ENCODE measurements around the gene FBXL19. TPM values are rescaled to one million over a fixed set of nuclear protein-coding genes. Genes with fewer than 3 reads are reported as not detected.

Gene FBXL19
- total and polyA plus RNA-seq, 4 donors: 0.31 to 4.8 (median 2.7) TPM

DNA sequence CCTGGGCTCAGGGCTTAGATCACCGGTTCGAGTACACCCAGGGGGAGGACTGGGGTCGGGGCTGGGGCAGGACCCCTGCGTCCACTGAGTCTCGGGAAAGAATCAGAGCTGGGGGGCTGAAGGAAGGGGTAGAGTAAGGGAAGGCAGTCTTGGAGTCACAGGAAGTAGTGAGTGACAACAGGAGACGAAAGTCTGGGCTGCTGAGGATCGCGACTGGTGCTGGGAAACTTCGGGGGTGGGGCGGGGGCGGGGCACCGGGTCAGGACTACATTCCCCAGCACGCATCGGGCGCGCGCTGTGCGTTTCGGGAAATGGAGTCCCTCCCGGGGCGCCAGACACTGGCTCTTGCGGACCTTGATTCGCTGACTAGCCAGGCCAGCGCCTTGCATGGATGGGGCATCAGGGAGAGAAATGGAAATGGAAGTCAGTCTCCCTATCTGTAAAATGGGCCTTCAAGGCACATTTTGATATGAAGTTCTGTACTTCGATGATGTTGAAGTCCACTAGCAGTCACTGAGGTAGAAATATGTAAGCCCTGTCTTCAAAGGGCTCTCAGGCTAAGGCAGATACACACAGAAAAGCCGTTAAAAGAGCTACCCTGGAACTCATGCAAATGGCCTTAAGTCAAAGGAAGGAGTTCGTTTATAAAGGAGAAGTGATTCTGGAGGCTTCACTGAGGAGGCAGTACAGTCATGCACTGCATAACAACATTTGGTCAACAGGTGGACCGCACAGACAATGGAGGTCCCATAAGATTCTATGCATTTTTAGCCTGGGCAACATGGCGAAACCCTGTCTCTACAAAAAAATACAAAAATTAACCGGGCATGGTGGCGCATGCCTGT is 26.3 kb upstream of the FBXL19 start:
- H3K9ac ChIP-seq (ENCODE audit: low read depth in 1 of 2, low read length in 2 of 2): peak overlapping the region; percentile 24 to 69
- peaks cover 9 to 39% (median 25%) of the 10 kb centered on the region in 4 donors for H3K4me1 ChIP-seq (ENCODE audit: control insufficient read depth in 4 of 4, insufficient read depth in 4 of 4, low read length in 3 of 4)
- no peaks in the 10 kb centered on the region for H3K27me3 ChIP-seq (ENCODE audit: control insufficient read depth in 4 of 4, insufficient read depth in 4 of 4, low read length in 3 of 4)
- DNase-seq (ENCODE audit: low spot score): peak; percentile 93
- H3K27ac ChIP-seq (ENCODE audit: low read depth in 1 of 2, low read length in 2 of 2): peak overlapping the region; percentile 94
- no peaks in the 10 kb centered on the region for H3K9me3 ChIP-seq (ENCODE audit: control insufficient read depth in 4 of 4, low read length in 3 of 4)
- TF ChIP-seq CTCF (IDR thresholded peaks at IDR 0.05; ENCODE audit: low read depth, low read length, missing input control) (no peak), FOXA1 (IDR thresholded peaks at IDR 0.05) (no peak), HNF4A (conservative IDR thresholded peaks at IDR 0.05) (peak; percentile 32 to 41), NR2F2 (IDR thresholded peaks at IDR 0.05) (peak; percentile 18), YY1 (IDR thresholded peaks at IDR 0.05) (peak; percentile 86), GABPA (IDR thresholded peaks at IDR 0.05 in 1 of 2, conservative IDR thresholded peaks at IDR 0.05 in 1 of 2) (peak in 1 of 2 donors; percentile 62), HNF4G (IDR thresholded peaks at IDR 0.05) (no peak), RAD21 (IDR thresholded peaks at IDR 0.05) (no peak)
- H3K4me3 ChIP-seq (ENCODE audit: low read depth in 1 of 3, low read length in 3 of 3): peak overlapping the region; percentile 37 to 58 (median 51)
- H3K36me3 ChIP-seq (ENCODE audit: control insufficient read depth in 4 of 4, insufficient read depth in 3 of 4, low read depth in 1 of 4, low read length in 3 of 4): no peaks in the 10 kb centered on the region
- WGBS: 18% methylated on average over 31 of the region's 31 CpGs

- 87% methylated on average over 2 of the region's 2 CpGs for WGBS
- no peaks in the 10 kb centered on the region for H3K36me3 ChIP-seq (ENCODE audit: control insufficient read depth in 4 of 4, insufficient read depth in 3 of 4, low read depth in 1 of 4, low read length in 3 of 4)
- H3K9ac ChIP-seq (ENCODE audit: low read depth in 1 of 2, low read length in 2 of 2): no peak overlapping the region
- TF ChIP-seq, protein P1, sequence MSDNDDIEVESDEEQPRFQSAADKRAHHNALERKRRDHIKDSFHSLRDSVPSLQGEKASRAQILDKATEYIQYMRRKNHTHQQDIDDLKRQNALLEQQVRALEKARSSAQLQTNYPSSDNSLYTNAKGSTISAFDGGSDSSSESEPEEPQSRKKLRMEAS (IDR thresholded peaks at IDR 0.05): no peak
- TF ChIP-seq SP1 (IDR thresholded peaks at IDR 0.05) (no peak), RAD21 (IDR thresholded peaks at IDR 0.05) (no peak), HNF4G (IDR thresholded peaks at IDR 0.05) (no peak), CTCF (IDR thresholded peaks at IDR 0.05; ENCODE audit: low read depth, low read length, missing input control) (no peak), TAF1 (conservative IDR thresholded peaks at IDR 0.05) (no peak), HNF4A (conservative IDR thresholded peaks at IDR 0.05) (no peak), EGR1 (IDR thresholded peaks at IDR 0.05; ENCODE audit: low read depth in 2 of 2) (no peak), NR2F2 (IDR thresholded peaks at IDR 0.05) (no peak), YY1 (IDR thresholded peaks at IDR 0.05) (no peak), FOXA1 (IDR thresholded peaks at IDR 0.05) (no peak), FOXA2 (IDR thresholded peaks at IDR 0.05) (no peak), GABPA (IDR thresholded peaks at IDR 0.05 in 1 of 2, conservative IDR thresholded peaks at IDR 0.05 in 1 of 2) (no peak), RXRA (IDR thresholded peaks at IDR 0.05) (no peak), JUND (IDR thresholded peaks at IDR 0.05) (no peak), REST (IDR thresholded peaks at IDR 0.05) (no peak)
- TF ChIP-seq, protein P2, sequence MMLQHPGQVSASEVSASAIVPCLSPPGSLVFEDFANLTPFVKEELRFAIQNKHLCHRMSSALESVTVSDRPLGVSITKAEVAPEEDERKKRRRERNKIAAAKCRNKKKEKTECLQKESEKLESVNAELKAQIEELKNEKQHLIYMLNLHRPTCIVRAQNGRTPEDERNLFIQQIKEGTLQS (IDR thresholded peaks at IDR 0.05): no peak
- TF ChIP-seq, protein P3, sequence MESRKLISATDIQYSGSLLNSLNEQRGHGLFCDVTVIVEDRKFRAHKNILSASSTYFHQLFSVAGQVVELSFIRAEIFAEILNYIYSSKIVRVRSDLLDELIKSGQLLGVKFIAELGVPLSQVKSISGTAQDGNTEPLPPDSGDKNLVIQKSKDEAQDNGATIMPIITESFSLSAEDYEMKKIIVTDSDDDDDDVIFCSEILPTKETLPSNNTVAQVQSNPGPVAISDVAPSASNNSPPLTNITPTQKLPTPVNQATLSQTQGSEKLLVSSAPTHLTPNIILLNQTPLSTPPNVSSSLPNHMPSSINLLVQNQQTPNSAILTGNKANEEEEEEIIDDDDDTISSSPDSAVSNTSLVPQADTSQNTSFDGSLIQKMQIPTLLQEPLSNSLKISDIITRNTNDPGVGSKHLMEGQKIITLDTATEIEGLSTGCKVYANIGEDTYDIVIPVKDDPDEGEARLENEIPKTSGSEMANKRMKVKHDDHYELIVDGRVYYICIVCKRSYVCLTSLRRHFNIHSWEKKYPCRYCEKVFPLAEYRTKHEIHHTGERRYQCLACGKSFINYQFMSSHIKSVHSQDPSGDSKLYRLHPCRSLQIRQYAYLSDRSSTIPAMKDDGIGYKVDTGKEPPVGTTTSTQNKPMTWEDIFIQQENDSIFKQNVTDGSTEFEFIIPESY (IDR thresholded peaks at IDR 0.05): no peak
- DNase-seq (ENCODE audit: low spot score): no peak
- H3K4me1 ChIP-seq (ENCODE audit: control insufficient read depth in 4 of 4, insufficient read depth in 4 of 4, low read length in 3 of 4): peaks cover 3 to 28% (median 12%) of the 10 kb centered on the region in 4 donors
- H3K4me3 ChIP-seq (ENCODE audit: low read depth in 1 of 3, low read length in 3 of 3): no peak overlapping the region
- no peak overlapping the region for H3K27ac ChIP-seq (ENCODE audit: low read depth in 1 of 2, low read length in 2 of 2)
- H3K27me3 ChIP-seq (ENCODE audit: control insufficient read depth in 4 of 4, insufficient read depth in 4 of 4, low read length in 3 of 4): no peaks in the 10 kb centered on the region
- H3K9me3 ChIP-seq (ENCODE audit: control insufficient read depth in 4 of 4, low read length in 3 of 4): no peaks in the 10 kb centered on the region
Observed at GRCh38 chr16:30899794-30900193, 23.6 kb upstream of the FBXL19 start.
